HG03097 (cell line): Measurements from ENCODE around the gene ITGAL.
"Not testable (repeated sequence)": the region's sequence is repeated elsewhere in the genome, so short reads cannot be mapped to it uniquely, and the experiment has no call there.

ENCODE experiments used
- ATAC-seq: cut with Tn5 transposase; IDR thresholded peaks from one replicate; pipeline ENCODE4 v1.9.1; 2021; ENCODE audit not compliant: unreplicated experiment, low FRiP score

ITGAL gene

GRCh38 chr16:30457256-30457655 is 15.3 kb upstream of the ITGAL start:
- ATAC-seq: no peak

GRCh38 chr16:30457743-30458560 is 14.6 kb upstream of the ITGAL start:
- ATAC-seq: no peak

GRCh38 chr16:30458561-30459394 is 13.8 kb upstream of the ITGAL start:
- ATAC-seq: peak; percentile 87

GRCh38 chr16:30459456-30459855 is 13.1 kb upstream of the ITGAL start:
- no peak for ATAC-seq

- not testable (repeated sequence) for ATAC-seq
Observed at GRCh38 chr16:30461426-30461825, 11.1 kb upstream of the ITGAL start.

GRCh38 chr16:30464078-30464477 is 8.5 kb upstream of the ITGAL start:
- no peak for ATAC-seq

- ATAC-seq: no peak
Observed at GRCh38 chr16:30470170-30470512, 2.4 kb upstream of the ITGAL start.

GRCh38 chr16:30470632-30470995 is 1.9 kb upstream of the ITGAL start:
- ATAC-seq: no peak

GRCh38 chr16:30473231-30474073 is 910 bp downstream of the ITGAL start:
- no peak for ATAC-seq

GRCh38 chr16:30474074-30474452 is 1.5 kb downstream of the ITGAL start:
- no peak for ATAC-seq

GRCh38 chr16:30474684-30475083 is 2.1 kb downstream of the ITGAL start:
- ATAC-seq: no peak

- ATAC-seq: no peak
Observed at GRCh38 chr16:30476991-30477390, 4.4 kb downstream of the ITGAL start.

GRCh38 chr16:30477773-30478172 is 5.2 kb downstream of the ITGAL start:
- not testable (repeated sequence) for ATAC-seq

GRCh38 chr16:30478766-30479478 is 6.4 kb downstream of the ITGAL start:
- ATAC-seq: no peak

- no peak for ATAC-seq
Observed at GRCh38 chr16:30481381-30481780, 8.8 kb downstream of the ITGAL start.

- no peak for ATAC-seq
Observed at GRCh38 chr16:30482366-30482765, 9.8 kb downstream of the ITGAL start.

- ATAC-seq: no peak
Observed at GRCh38 chr16:30484887-30485286, 12.3 kb downstream of the ITGAL start.

GRCh38 chr16:30485818-30486436 is 13.4 kb downstream of the ITGAL start:
- ATAC-seq: no peak

GRCh38 chr16:30488764-30489605 is 16.4 kb downstream of the ITGAL start:
- no peak for ATAC-seq
